Type B pancreatic cell (in vitro differentiated cells): Measurements from ENCODE around the gene RANBP1. TPM values are rescaled to one million over a fixed set of nuclear protein-coding genes. Genes with fewer than 3 reads are reported as not detected.
"Not testable (repeated sequence)": the region's sequence is repeated elsewhere in the genome, so short reads cannot be mapped to it uniquely, and the experiment has no call there.

Source experiments
- DNase-seq: peaks from one replicate; pipeline ENCODE4 v3.0.0; 2021; ENCODE audit warnings: mixed read lengths; ENCODE audit not compliant: unreplicated experiment; ENCODE audit errors: extremely low spot score
- H3K27ac Mint-ChIP-seq: 2 replicates; pipeline ENCODE4 v1.8.0; 2021; ENCODE audit warnings: mild to moderate bottlenecking, mixed read lengths
- H3K27me3 Mint-ChIP-seq: 2 replicates; pipeline ENCODE4 v1.8.0; 2021; ENCODE audit warnings: mixed read lengths
- H3K36me3 Mint-ChIP-seq: 2 replicates; pipeline ENCODE4 v1.8.0; 2021; ENCODE audit warnings: mixed read lengths
- H3K4me1 Mint-ChIP-seq: one replicate; pipeline ENCODE4 v1.8.0; 2021; ENCODE audit warnings: mixed read lengths; ENCODE audit not compliant: unreplicated experiment
- H3K4me3 Mint-ChIP-seq: 2 replicates; pipeline ENCODE4 v1.8.0; 2021; ENCODE audit warnings: mild to moderate bottlenecking, mixed read lengths
- H3K9me3 Mint-ChIP-seq: 2 replicates; pipeline ENCODE4 v1.8.0; 2021; ENCODE audit warnings: mixed read lengths
- CTCF ChIP-seq: fragments of 200-600 bp; sonication (generic); conservative IDR thresholded peaks from 2 replicates; pipeline ENCODE4 v1.5.0; 2021; ENCODE audit warnings: antibody characterized with exemption, mild to moderate bottlenecking
- long read RNA-seq: library from polyadenylated mRNA; unstranded; transcript quantifications from one replicate; pipeline ENCODE4 v2.0.0, GENCODE V29; 2020
- total RNA-seq: library from RNA; stranded (reverse); gene quantifications from 2 replicates; pipeline ENCODE4 v1.2.1, GENCODE V29; 2021; ENCODE audit warnings: low replicate concordance

The RANBP1 gene
- total RNA-seq: 129 and 235 TPM in 2 replicates
- long read RNA-seq, transcript RANBP1-202 (6 exons, 1,132 nt): minor isoform, 28 of 60 reads
- long read RNA-seq, transcript RANBP1-201 (6 exons, 837 nt): major isoform, 31 of 60 reads
- long read RNA-seq, partial matches to known transcripts: 1 of 60 reads
- long read RNA-seq, other reads (novel, unspliced or antisense): 0 of 60 reads

GRCh38 chr22:20115691-20116375 lies at the start of gene RANBP1:
RANBP1 (plus strand) TSS chr22:20116104; CDS start chr22:20116185, 81 bp downstream.
- H3K4me3 Mint-ChIP-seq: peak within 1 kb of the TSS; percentile 92
- no peak for DNase-seq
- H3K27me3 Mint-ChIP-seq: no peaks in the 10 kb centered on the region
- TF ChIP-seq CTCF: no peak
- no peaks in the 10 kb centered on the region for H3K9me3 Mint-ChIP-seq
- H3K36me3 Mint-ChIP-seq: peaks cover 12% of the 10 kb centered on the region
- peak within 1 kb of the TSS; percentile 89 for H3K27ac Mint-ChIP-seq
- H3K4me1 Mint-ChIP-seq: peaks cover 5% of the 10 kb centered on the region

- no peak for TF ChIP-seq CTCF
- Mint-ChIP-seq H3K4me1 (no peaks in the 10 kb centered on the region), H3K27ac (no peak overlapping the region), H3K4me3 (no peak overlapping the region), H3K9me3 (no peaks in the 10 kb centered on the region), H3K27me3 (no peaks in the 10 kb centered on the region), H3K36me3 (no peaks in the 10 kb centered on the region)
- DNase-seq: no peak
These were observed 49.1 kb upstream of the RANBP1 start for GRCh38 chr22:20066617-20067383.

GRCh38 chr22:20067384-20067682 lies 48.6 kb upstream of the RANBP1 start:
- not testable (repeated sequence) for H3K36me3 Mint-ChIP-seq, H3K27ac Mint-ChIP-seq, H3K27me3 Mint-ChIP-seq, H3K4me1 Mint-ChIP-seq, H3K4me3 Mint-ChIP-seq, DNase-seq, H3K9me3 Mint-ChIP-seq

- H3K27ac Mint-ChIP-seq: no peak overlapping the region
- no peak for DNase-seq
- no peaks in the 10 kb centered on the region for H3K4me1 Mint-ChIP-seq
- no peak overlapping the region for H3K4me3 Mint-ChIP-seq
- no peaks in the 10 kb centered on the region for H3K36me3 Mint-ChIP-seq
- H3K9me3 Mint-ChIP-seq: no peaks in the 10 kb centered on the region
- H3K27me3 Mint-ChIP-seq: no peaks in the 10 kb centered on the region
- no peak for TF ChIP-seq CTCF
These were observed 47.3 kb upstream of the RANBP1 start for GRCh38 chr22:20068640-20069039.

GRCh38 chr22:20069331-20070042 lies 46.4 kb upstream of the RANBP1 start:
- H3K36me3 Mint-ChIP-seq: no peaks in the 10 kb centered on the region
- no peak for TF ChIP-seq CTCF
- DNase-seq: no peak
- no peaks in the 10 kb centered on the region for H3K27me3 Mint-ChIP-seq
- no peak overlapping the region for H3K4me3 Mint-ChIP-seq
- no peak overlapping the region for H3K27ac Mint-ChIP-seq
- H3K9me3 Mint-ChIP-seq: no peaks in the 10 kb centered on the region
- H3K4me1 Mint-ChIP-seq: no peaks in the 10 kb centered on the region
